ENCODE data around the gene ANTXR1.

The ANTXR1 gene

DNA sequence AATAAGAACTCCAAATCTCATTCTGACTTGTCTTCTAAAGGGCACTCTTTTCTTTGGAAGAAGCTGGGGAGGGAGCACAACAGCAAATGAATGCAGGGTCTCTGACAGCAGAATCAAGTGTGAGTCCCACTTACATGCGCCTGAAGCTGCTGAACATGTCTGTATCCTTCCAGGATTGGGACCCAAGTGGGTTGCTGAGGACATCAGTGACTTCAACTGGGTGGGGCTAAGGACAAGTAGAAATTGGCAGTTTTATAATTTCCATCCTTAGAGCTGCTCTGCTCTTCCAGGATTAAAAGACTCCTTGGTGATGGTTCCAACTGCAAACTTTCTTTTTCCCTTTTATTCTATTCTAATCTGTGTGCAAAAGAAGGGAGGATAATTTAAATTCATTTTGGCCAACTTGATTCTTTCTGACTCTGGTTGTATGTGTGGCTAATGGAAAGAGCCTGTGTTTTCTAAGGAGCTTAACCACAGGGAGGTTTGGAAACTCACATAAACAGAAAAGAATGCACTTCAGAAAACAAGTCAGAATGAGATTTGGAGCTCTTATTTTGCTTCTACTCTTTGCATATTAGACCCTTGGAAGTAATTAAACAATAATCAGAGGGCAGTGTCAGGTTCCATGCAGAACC is 20.6 kb downstream of the ANTXR1 start:
- DNase-seq = peak in 1 of 56 donors; percentile 21

DNA sequence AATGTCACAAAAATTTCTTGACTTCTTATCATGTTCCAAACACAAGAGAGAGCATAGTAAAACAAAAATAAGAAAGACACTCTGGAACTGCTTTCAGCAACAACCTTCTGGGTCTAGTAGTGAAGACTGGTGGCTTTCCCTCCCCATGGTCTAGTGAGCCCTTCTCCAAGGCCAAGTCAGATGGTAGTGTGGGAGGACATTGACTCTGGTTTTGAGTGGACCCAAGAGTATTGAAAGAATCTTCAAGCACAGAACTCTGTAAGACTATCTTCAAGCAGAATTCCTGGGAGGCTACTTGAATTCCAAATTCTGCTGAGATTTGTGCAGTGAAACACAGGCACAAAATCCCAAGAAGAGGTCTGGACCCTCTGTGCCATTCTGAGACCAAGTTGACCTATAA is 21.1 kb downstream of the ANTXR1 start:
- no peak for DNase-seq

DNA sequence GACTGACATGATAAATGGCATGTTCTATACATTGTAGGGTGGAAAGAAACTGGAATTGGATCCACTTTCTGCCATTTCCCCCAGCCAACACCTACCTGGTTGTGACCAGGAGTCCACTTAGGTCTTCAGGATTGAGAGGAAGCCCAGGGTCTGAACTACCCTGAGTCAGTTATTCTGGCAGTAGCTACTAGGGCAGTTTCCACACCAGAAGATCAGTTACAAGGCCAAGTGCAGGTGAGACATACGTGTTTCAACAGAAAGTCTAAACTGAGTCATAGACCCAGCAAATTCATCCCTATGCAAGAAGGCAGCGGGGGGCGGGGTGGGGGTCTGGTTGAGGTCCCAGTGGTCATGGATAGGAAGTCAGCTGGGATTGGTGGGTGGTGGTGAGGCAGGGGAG is 21.9 kb downstream of the ANTXR1 start:
- no peak for DNase-seq

- no peak for DNase-seq
Observed at GRCh38 chr2:69036926-69037325, 23.9 kb downstream of the ANTXR1 start.

DNA sequence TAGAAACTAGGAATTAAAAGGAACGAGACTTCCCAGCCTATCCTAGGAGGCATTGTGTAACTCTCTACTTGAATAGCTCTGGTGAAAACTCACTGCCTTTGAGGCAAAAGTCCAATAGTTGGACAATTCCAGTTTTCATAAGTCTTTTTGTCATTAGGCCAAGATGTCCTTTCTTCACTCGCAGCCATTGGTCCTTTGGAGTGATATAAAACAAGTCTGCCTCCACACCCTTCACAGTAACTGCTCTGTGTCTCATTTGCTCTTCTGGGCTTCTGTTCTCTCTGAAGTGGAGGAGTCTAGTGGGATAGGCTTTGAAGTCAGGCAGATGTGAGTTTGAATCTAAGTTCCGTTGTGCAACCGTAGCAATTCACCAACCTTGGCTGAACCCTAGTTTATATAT is 28.2 kb downstream of the ANTXR1 start:
- no peak for DNase-seq

DNA sequence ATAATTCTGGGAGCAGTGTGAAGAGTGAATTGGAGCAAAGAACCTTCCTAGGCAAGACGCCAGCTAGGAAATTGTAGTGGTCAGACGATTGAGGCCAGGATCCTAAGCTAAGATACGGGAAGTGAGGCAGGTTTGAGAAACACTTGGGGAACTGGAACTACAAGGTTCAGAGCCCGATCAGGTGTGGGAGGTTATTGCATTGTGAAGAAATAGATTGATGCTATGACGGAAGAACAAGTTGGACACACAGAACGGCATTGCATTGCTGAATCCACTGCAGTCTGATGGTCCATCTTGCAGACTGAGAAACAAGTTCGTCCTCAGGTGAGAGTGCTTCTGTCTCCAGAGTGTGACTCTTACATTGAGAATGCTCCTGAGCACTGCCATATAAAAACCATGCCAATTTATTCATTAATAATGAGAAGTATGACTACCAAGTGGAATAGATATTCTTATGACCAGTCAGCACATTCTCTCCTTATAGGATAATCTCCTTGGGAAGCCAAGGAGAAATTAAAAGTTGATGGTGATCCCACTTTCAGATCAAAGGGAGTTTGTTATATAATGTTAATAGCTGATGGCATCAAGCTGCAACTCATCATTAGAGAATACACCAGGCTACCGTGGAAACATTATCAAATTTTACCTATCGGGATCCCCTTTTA is 30.9 kb downstream of the ANTXR1 start:
- peak in 1 of 56 donors; percentile 9 for DNase-seq

GRCh38 chr2:69046221-69046662 is 33.3 kb downstream of the ANTXR1 start:
- no peak for DNase-seq

GRCh38 chr2:69047625-69048145 is 34.7 kb downstream of the ANTXR1 start:
- no peak for DNase-seq

- no peak for DNase-seq
Observed at GRCh38 chr2:69050802-69051201, 37.8 kb downstream of the ANTXR1 start.

DNA sequence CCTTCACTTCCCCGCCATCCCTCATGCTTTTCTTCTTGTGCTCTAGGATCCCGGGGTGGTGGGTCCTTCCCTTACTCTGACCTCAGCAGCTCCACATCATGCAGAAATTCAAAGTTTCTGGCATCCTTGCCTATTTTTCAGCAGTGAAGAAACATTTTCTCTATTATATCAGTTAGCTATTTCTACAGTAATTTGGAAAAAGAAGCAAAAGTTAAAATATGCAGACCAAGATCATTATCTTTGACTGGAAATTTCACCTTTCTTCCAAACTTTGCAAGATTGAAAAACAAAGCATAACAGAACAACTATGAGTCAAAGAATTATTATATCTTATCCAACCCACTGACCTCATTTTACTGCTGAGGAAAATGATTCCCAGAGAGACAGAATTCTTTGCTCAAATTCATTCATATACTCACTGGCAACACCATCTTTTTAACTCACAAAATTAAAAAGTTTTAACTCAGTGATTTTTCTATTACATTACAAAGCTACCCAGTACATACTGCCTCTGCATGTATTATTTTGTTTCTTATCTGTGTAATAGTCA is 40.5 kb downstream of the ANTXR1 start:
- DNase-seq = no peak

DNA sequence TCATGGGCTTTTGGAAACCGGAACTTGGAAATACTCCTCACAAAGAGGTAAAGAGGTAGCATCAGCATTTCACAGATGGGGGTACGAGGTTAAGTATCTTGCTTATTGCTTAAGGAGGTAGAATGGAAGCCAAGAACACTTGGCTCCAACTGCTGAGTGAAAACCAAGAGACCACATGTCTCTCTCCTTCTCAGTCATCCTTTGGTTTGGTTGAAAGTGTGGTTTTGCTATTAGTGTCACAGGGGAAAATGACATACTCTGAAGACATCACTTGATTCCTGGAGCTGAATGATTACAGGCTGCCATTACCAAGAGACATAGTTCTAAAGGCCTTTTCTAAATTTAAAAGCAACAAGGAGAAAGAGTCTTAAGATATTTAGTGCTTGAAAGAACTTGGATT is 41.5 kb downstream of the ANTXR1 start:
- no peak for DNase-seq

GRCh38 chr2:69055688-69056470 is 42.9 kb downstream of the ANTXR1 start:
- no peak for DNase-seq

DNA sequence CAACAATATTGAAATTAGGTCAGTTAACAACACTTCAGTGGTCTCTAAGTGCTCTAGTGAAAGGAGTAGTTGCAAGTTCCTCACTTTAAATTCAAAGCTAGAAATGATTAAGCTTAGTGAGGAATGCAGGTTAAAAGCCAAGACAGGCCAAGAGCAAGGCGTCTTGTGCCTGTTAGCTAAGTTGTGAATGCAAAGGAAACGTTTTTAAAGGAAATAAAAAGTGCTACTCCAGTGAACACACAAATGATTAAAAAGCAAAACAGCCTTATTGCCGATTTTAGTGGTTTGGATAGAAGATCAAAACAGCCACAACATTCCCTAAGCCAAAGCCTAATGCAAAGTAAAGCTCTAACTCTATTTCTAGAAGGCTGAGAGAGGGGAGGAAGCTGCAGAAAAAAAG is 44.7 kb downstream of the ANTXR1 start:
- no peak for DNase-seq

DNA sequence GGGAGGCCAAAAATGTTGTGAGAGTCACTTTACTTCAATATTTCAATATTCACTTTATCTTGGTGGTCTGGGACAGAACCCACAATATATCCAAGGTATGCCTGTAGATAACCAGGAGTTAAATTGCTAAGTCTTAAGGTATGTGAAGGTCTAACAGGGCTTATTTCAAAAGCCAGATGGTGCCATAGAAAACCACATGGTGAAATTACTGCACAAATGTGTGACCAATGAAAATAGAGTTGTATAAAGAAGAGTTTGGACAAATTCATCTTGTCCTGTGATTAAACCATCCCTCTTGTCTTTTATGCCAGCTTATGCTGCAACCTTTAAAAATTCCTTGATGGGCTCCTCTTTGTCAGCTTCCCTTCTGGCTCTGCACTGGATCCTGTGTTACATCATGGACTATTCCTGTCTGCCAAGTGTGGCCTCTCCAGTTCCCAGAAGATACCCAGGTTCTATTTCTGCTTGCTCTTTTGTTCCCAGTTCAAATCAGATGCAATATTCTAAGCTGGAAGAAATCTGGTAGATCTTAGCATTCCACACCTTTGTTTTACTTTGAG is 46.8 kb downstream of the ANTXR1 start:
- no peak for DNase-seq

- DNase-seq = no peak
Observed at GRCh38 chr2:69060938-69061501, 48.0 kb downstream of the ANTXR1 start.

- DNase-seq = no peak
Observed at GRCh38 chr2:69061525-69061924, 48.5 kb downstream of the ANTXR1 start.

- DNase-seq = no peak
Observed at GRCh38 chr2:69062307-69062962, 49.5 kb downstream of the ANTXR1 start.

DNA sequence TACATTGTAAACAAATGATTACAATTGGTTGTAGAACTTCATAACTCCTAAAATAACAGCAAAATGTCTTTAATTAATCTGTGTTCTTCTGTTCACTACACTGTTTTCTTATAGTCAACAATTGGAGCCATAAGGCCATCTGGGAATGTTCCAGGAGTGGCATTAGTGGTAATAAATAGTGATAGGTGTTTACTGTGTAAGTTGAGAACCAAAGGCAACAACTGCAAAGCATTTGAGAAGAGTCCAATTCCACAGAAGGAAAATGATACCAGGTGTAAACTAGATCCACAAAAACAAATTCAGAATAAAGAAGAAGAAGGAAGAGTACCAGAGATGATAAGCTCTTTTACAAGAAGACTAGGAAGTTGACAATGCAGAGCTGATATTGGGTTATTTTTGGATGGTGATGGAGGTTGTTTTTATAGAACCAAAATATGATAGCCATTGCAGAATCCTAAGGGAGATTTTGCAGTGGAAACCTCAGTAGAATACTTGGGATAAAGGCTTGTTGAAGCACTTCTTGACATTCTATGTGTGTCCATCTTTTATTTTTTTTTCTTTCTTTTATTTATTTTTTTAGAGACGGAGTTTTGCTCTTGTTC is 52.9 kb downstream of the ANTXR1 start:
- no peak for DNase-seq

DNA sequence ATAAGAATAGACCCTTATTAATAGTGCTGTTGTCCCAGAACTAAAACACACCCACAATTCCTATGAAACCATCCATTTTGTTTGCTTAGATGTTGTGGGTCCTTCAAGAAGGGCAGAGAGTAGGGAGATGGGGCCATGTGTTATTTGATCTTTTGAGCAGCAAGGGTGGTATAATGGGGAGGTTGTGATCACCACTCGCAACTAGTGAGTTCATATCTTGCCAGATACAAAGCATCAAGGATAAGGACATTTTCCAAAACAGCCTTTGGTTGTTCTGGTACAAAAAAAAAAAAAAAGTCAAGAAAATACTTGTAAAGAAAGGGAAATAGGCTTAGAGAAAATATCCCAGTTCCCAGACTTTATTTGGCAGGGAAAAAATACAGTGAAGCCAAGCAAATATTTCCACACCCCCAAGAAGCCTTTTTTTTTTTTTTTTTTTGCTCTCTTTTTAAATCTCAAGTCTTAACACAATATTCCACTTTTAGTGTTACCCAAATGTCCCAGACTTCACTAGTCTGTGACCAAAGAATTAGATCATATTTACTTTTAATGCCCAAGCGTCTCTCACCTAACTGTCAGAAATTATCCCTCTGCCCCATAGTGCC is 54.1 kb downstream of the ANTXR1 start:
- DNase-seq = no peak

- DNase-seq = no peak
Observed at GRCh38 chr2:69067866-69068265, 54.9 kb downstream of the ANTXR1 start.
